Fibroblast of skin of scalp (primary cell): ENCODE data around the gene APOL2.
"Not testable (repeated sequence)": the region's sequence is repeated elsewhere in the genome, so short reads cannot be mapped to it uniquely, and the experiment has no call there.

Experiments
- DNase-seq: peaks from one replicate; pipeline ENCODE4 v3.0.0-alpha.2; 2013

The APOL2 gene

GRCh38 chr22:36221799-36222751 is 17.3 kb downstream of the APOL2 start:
- DNase-seq: no peak

- DNase-seq: no peak
These were observed 18.8 kb downstream of the APOL2 start for GRCh38 chr22:36220451-36220921.

- DNase-seq: no peak
These were observed 20.6 kb downstream of the APOL2 start for GRCh38 chr22:36218648-36219193.

- DNase-seq: no peak
These were observed 23.3 kb downstream of the APOL2 start for GRCh38 chr22:36215981-36216380.

DNA sequence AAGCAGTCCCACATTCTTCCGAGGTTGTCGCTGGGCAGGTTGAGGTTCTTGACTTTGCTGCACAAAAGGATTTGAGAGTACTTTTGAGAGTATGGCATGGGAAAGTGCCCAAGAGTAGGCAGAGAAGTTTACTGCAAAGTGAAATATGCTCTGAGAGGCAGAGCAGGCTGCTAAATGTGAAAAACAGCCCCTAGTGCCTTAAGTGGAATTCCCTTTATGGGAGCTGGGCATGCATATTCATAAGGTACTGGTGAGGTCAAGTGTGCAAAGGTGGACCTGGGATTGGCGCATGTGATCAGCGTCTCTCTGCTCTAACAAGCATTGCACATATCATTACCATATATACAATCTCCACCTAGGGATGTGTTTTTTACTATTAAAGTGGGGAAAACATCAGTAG is 25.7 kb downstream of the APOL2 start:
- DNase-seq: no peak

GRCh38 chr22:36212901-36213300 is 26.4 kb downstream of the APOL2 start:
- DNase-seq: no peak

- DNase-seq: peak; percentile 66
These were observed 28.0 kb downstream of the APOL2 start for GRCh38 chr22:36211237-36211861.

GRCh38 chr22:36210224-36210623 is 29.1 kb downstream of the APOL2 start:
- DNase-seq: no peak

DNA sequence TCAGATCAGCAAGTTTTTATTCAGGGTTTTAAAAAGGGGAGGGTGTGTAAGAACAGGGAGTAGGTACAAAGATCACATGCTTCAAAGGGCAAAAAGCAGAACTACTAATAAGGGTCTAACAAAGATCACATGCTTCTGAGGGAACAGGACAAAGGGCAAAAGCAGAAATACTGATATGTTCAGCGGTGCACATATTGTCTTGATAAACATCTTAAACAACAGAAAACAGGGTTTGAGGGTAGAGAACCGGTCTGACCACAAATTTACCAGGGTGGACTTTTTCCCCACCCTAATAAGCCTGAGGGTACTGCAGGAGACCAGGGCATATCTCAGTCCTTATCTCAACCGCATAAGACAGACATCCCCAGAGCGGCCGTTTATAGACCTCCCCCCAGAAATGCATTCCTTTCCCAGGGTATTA is 29.8 kb downstream of the APOL2 start:
- DNase-seq: not testable (repeated sequence)

DNA sequence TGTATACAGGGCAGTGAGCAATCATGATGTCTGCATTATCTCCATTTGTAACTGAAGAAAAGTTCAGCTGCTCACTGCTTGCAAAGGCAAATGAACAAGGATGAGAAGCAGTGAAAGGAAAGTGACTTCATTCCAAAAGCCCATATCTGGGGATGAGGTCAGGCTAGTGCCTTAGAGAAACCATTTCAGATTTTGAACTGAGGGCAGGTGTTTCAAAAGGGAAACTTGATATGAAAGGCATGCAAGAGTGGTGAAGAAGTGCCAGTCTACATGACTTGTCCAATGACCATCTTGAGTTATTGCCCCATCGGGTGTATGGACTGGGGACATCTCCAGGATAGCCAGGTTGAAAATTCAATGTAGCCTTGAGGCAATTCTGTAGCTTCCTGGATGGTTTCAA is 30.4 kb downstream of the APOL2 start:
- no peak for DNase-seq

DNA sequence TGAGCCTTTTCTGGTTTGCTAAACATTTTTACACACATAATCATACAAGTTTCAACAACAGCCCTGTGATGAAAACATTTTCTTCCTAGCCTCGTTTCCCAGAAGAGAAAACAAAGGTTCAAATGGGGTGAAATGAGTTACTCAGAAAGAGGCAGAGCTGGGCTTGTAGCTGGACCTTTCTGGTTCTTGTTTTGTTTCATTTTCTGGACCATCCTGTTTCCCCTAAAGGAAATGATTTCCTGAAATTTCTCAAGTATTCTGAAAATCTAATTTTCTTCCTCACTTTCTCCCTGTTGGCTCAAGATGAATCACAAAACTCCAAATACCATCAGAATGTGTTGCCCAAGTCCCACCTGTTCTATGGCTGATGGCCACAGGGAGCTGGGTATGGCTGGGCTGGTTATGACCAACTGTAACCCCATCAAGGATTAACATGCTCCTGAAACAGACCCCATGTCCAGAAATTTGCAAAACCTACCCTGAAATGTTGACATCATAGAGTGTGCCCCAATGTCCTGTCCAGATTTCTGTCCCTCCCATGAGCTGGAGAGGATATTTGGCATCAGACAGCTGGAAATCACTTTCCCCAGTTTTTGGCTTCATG is 31.1 kb downstream of the APOL2 start:
- DNase-seq: no peak

GRCh38 chr22:36206255-36206654 is 33.1 kb downstream of the APOL2 start:
- DNase-seq: no peak

DNA sequence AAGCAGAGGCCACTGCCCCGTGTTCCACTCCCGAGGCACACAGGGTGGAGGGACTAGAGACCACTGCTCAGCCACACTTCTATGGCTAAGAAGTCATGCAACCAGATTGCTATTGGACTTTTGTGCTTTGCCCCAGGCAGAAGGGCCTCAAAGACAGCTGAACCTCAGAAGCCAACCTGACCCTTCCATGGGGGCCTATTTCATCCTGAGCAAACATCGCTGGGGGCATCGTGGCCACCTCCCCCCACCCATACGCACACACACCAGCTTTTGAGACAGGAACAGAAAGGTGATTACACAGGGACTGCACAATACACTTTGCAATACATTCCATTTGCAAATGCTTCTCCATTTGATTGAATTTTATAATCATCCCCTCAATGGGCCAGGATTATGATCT is 33.8 kb downstream of the APOL2 start:
- not testable (repeated sequence) for DNase-seq

DNA sequence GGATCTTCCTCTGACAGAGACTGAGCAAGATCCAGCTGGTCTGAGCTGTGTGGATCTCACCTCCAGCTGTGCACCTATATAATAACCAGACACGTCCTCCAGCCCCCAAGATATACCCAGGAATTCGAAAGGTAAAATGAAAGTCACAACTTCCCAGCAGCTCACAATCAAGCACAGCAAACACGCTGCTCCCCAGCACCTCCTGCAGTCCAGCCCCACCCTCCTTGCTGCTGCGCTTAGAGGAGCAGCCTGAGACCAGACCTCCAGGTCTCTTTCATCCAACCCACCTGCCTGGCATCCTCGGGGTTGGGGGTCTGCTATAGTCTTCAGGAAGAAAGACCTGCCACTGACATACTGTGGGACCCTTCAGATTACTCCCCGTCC is 34.7 kb downstream of the APOL2 start:
- no peak for DNase-seq

- DNase-seq: no peak
These were observed 35.2 kb downstream of the APOL2 start for GRCh38 chr22:36204001-36204631.

DNA sequence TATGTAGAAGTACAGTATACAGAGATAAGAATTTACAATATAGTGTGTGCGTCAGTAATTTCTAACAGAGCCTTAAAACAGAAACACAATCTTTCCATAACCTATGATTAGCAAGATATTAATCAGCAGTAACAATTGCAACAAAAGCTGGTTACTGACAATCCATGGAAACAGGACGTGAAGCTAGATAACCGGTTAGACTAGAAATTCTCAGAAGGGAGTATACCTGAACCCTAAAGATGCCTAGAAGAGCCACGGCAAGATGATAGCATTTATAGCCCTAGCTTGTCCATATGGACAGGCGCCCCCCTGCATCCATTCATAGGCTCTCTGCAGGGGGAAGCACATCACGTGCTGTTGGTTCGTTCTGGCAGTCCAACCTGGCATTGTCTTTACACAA is 35.9 kb downstream of the APOL2 start:
- DNase-seq: not testable (repeated sequence)

- not testable (repeated sequence) for DNase-seq
These were observed 36.4 kb downstream of the APOL2 start for GRCh38 chr22:36202906-36203305.

DNA sequence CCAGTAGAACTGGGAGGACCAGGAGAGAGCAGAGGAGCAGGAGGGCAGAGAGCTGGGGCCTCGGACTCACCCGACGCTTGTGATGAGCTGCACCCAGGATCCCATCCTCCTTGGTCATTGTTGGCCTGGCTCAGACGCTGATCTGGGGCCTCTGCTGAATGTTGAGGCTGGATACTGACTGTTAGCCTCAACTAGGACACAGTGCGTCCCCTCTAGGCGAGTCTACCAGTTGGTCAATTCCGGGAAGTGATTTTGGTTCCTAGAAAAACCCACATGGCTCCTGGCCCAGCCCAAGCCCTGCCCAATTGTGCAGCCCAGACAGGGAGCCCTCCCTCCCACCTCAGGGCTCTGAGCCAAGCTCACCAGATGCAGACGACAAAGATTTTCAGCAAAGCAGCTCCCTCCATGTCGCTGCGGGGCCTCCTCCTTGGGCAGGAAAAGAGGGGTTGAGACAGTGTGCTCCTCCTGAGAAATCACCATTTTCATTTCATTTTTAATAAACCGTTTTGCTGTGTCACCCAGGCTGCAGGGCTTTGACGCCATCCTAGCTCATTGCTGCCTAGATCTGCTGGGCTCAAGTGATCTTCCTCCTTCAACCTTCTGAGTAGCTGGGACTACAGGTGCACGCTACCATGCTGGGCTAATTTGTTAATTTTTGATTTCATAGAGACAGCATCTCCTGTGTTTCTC is 37.6 kb downstream of the APOL2 start, which contains the start of gene APOL4:
APOL4 (minus strand) TSS at position 180 of the 690 bp plus-strand sequence; CDS start at position 105, 75 bp downstream.
- no peak for DNase-seq

DNA sequence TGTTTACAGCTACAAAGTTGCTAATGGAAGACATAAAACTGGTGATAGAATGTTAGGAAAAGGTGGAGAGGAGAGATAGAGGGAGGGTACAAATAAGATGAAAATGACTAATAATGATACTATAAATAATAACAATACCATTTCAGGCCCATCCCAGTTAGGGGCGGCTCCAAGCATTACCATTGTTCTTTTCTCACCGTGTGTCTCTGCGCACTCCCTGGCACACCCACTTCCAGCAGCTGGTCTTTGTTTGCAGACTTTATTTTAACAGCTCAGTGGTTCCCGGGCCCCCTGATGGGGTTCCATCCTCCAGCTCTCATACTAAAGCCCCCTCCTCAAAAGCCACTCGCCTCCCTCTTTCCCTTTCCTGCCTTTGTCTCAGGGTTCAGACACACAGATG is 38.3 kb downstream of the APOL2 start:
- not testable (repeated sequence) for DNase-seq

DNA sequence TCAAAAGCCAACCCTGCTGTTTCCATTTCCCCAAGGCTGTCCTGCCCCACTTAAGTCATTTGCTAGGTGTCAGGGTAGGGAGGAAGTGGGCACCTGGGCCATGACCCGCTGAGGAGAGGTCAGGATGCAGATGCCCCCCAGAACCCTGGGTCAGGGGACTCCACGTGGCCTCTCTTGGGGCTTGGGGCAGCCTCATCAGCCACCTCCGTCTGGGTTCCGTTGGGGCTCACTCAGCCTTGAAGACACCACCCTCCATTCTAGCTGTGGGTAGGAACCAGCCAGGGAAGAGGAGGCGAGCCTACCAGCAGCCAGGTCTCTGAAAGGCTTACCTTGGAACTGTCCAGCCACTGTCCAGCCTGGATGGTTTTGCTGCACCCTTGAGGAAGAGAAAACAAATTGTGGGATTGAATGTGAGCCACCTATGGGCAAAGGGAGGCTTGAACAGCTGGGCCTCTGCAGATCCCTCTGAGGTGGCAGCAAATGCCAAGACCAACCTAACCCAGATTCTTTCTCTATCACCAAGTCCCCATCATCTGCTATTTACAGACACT is 40.3 kb downstream of the APOL2 start:
- no peak for DNase-seq

- no peak for DNase-seq
These were observed 40.8 kb downstream of the APOL2 start for GRCh38 chr22:36198536-36198935.
